ENCODE measurements around the gene ACMSD.

- TF ChIP-seq, protein P1, sequence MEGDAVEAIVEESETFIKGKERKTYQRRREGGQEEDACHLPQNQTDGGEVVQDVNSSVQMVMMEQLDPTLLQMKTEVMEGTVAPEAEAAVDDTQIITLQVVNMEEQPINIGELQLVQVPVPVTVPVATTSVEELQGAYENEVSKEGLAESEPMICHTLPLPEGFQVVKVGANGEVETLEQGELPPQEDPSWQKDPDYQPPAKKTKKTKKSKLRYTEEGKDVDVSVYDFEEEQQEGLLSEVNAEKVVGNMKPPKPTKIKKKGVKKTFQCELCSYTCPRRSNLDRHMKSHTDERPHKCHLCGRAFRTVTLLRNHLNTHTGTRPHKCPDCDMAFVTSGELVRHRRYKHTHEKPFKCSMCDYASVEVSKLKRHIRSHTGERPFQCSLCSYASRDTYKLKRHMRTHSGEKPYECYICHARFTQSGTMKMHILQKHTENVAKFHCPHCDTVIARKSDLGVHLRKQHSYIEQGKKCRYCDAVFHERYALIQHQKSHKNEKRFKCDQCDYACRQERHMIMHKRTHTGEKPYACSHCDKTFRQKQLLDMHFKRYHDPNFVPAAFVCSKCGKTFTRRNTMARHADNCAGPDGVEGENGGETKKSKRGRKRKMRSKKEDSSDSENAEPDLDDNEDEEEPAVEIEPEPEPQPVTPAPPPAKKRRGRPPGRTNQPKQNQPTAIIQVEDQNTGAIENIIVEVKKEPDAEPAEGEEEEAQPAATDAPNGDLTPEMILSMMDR (IDR thresholded peaks at IDR 0.05; ENCODE audit: poor library complexity) = no peak
- no peak for TF ChIP-seq EZH2 (IDR thresholded peaks at IDR 0.05; ENCODE audit: borderline replicate concordance)
Observed at GRCh38 chr2:134918526-134919340, 80.3 kb downstream of the ACMSD start, which contains the start of gene CCNT2.
